GM23338 (cell line): ENCODE data around the gene SIPA1. TPM values are rescaled to one million over a fixed set of nuclear protein-coding genes. Genes with fewer than 3 reads are reported as not detected.
A peak's percentile ranks its signal among the peaks of the same experiment; 100 is the strongest.

Experiments used
- ATAC-seq: fragments of 200-7000 bp; cut with Tn5 transposase; 3 replicates; pipeline ENCODE4 v1.9.1; 2020
- DNase-seq: peaks from one replicate; pipeline ENCODE4 v3.0.0-alpha.2; 2015; ENCODE audit warnings: low spot score
- H2AFZ ChIP-seq: fragments of 200-600 bp; sonication (generic); 2 replicates; pipeline ENCODE4 v1.8.0; 2016; ENCODE audit warnings: antibody characterized with exemption, mild to moderate bottlenecking, moderate library complexity
- H3F3A ChIP-seq: fragments of 200-600 bp; sonication (generic); replicated peaks from 2 replicates; pipeline ENCODE4 v1.8.0; 2017; ENCODE audit warnings: antibody characterized with exemption, mixed run types, low read depth
- H3K27ac ChIP-seq: fragments of 200-600 bp; sonication (generic); 2 replicates; pipeline ENCODE4 v1.6.1; 2016; ENCODE audit warnings: low read depth
- H3K27me3 ChIP-seq: fragments of 200-600 bp; sonication (generic); 2 replicates; pipeline ENCODE4 v1.8.0; 2016; ENCODE audit warnings: mild to moderate bottlenecking, mixed run types, moderate library complexity; ENCODE audit not compliant: insufficient read depth
- H3K36me3 ChIP-seq: fragments of 200-600 bp; sonication (generic); 2 replicates; pipeline ENCODE4 v1.8.0; 2016; ENCODE audit warnings: mild to moderate bottlenecking; ENCODE audit not compliant: insufficient read depth
- H3K4me1 ChIP-seq: fragments of 200-600 bp; sonication (generic); 2 replicates; pipeline ENCODE4 v1.8.0; 2016; ENCODE audit warnings: mild to moderate bottlenecking, moderate library complexity; ENCODE audit not compliant: insufficient read depth
- H3K4me2 ChIP-seq: fragments of 200-600 bp; sonication (generic); 2 replicates; pipeline ENCODE4 v1.7.1; 2017; ENCODE audit warnings: mixed run types
- H3K4me3 ChIP-seq: fragments of 200-600 bp; sonication (generic); 2 replicates; pipeline ENCODE4 v1.6.1; 2016; ENCODE audit warnings: mixed run types
- H3K79me2 ChIP-seq: fragments of 200-600 bp; sonication (generic); replicated peaks from 2 replicates; pipeline ENCODE4 v1.8.0; 2017; ENCODE audit warnings: mild to moderate bottlenecking; ENCODE audit not compliant: insufficient read depth
- H3K9me2 ChIP-seq: fragments of 200-600 bp; sonication (generic); 2 replicates; pipeline ENCODE4 v1.8.0; 2017; ENCODE audit not compliant: insufficient read depth
- H4K20me1 ChIP-seq: fragments of 200-600 bp; sonication (generic); replicated peaks from 2 replicates; pipeline ENCODE4 v1.8.0; 2017; ENCODE audit warnings: mild to moderate bottlenecking; ENCODE audit not compliant: insufficient read depth
- H3K27ac Mint-ChIP-seq: 2 replicates; pipeline ENCODE4 v1.8.0; 2020; ENCODE audit warnings: inconsistent platforms, mild to moderate bottlenecking, moderate library complexity, mixed read lengths
- H3K27me3 Mint-ChIP-seq: 3 replicates; pipeline ENCODE4 v1.8.0; 2022; ENCODE audit warnings: low read depth, mild to moderate bottlenecking, moderate library complexity, mixed read lengths, inconsistent platforms; ENCODE audit not compliant: insufficient read depth, poor library complexity
- H3K36me3 Mint-ChIP-seq: 3 replicates; pipeline ENCODE4 v1.8.0; 2021; ENCODE audit warnings: low read depth, mild to moderate bottlenecking, inconsistent platforms, moderate library complexity, mixed read lengths
- H3K4me1 Mint-ChIP-seq: 3 replicates; pipeline ENCODE4 v1.8.0; 2020; ENCODE audit warnings: mild to moderate bottlenecking, inconsistent platforms, mixed read lengths
- H3K4me3 Mint-ChIP-seq: 3 replicates; pipeline ENCODE4 v1.8.0; 2021; ENCODE audit warnings: moderate library complexity, mild to moderate bottlenecking, inconsistent platforms, mixed read lengths
- H3K9me3 Mint-ChIP-seq: 3 replicates; pipeline ENCODE4 v1.8.0; 2020; ENCODE audit warnings: moderate library complexity, mild to moderate bottlenecking, inconsistent platforms, mixed read lengths
- EZH2 ChIP-seq: fragments of 200-600 bp; sonication (generic); IDR thresholded peaks from one replicate; pipeline ENCODE4 v1.8.0; 2017; ENCODE audit warnings: antibody characterized with exemption, mild to moderate bottlenecking, low read depth; ENCODE audit not compliant: unreplicated experiment
- NANOG ChIP-seq: IDR thresholded peaks from 2 replicates; pipeline ENCODE4 v1.6.1; 2016; ENCODE audit warnings: antibody characterized with exemption, borderline replicate concordance
- polyA plus RNA-seq: library from polyadenylated mRNA; unstranded; fragments of >200 nt; fragmentation: Nextera tagmentation; extraction: Ambion mirVana; gene quantifications from 2 replicates; pipeline ENCODE4 v1.2.1, GENCODE V29; 2016
- total RNA-seq: library from RNA; depleted of rRNA; stranded (reverse); fragments of >200 nt; shearing (Covaris generic); gene quantifications from 2 replicates; pipeline ENCODE4 v1.2.3, GENCODE V29; 2014
- TF ChIP-seq, protein P1 (sequence below): IDR thresholded peaks from 2 replicates; pipeline ENCODE4 v1.6.1; 2016; ENCODE audit warnings: antibody characterized with exemption
- TF ChIP-seq, protein P2 (sequence below), 2 experiments: fragments of 200-600 bp in 1 of 2; sonication (generic) in 1 of 2; conservative IDR thresholded peaks; 2 replicates each; pipeline versions ENCODE4 v1.5.1 to v1.6.1; 2016 to 2017; ENCODE audit warnings: antibody characterized with exemption in 2 of 2, low read depth in 2 of 2, mild to moderate bottlenecking in 2 of 2, moderate library complexity in 1 of 2
- TF ChIP-seq, protein P3 (sequence below): IDR thresholded peaks from one replicate; pipeline ENCODE4 v1.6.1; 2018; ENCODE audit warnings: antibody characterized with exemption; ENCODE audit not compliant: unreplicated experiment

The SIPA1 gene
- total and polyA plus RNA-seq, 2 experiments from 2014 or later, result 50.1 to 54.6 TPM

DNA sequence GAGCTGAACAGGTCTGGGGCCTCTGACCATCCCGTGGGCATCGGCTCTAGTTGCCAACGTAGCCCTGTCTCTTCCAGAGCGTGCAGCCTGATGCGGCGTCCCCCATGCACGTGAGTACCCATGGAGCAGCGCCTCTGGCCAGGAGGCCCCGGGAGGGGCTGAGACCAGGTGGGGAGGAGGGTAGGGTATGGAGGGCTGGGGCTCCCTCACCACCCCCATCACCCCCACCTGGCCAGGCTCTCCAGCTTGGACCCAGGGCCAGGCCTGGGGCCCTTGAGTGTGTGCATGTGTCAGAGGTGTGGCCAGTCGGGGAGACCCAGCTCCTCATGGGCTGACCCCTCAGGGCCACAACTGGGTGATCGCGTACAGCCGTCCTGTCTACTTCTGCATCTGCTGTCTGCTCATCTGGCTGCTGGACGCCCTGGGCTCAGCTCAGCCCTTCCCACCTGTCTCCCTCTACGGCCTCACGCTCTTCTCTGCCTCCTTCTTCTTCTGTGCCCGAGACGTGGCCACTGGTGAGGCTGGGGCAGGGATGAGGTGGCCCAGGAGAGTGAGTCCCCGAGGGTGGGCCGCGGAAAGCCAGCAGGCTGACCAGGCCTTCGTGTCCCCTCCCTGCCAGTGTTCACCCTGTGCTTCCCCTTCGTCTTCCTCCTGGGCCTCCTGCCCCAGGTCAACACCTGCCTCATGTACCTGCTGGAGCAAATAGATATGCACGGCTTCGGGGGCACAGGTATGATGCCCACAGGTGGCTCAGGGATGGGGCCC, 13.9 kb upstream of the SIPA1 start (continued):
- TF ChIP-seq, protein P1, sequence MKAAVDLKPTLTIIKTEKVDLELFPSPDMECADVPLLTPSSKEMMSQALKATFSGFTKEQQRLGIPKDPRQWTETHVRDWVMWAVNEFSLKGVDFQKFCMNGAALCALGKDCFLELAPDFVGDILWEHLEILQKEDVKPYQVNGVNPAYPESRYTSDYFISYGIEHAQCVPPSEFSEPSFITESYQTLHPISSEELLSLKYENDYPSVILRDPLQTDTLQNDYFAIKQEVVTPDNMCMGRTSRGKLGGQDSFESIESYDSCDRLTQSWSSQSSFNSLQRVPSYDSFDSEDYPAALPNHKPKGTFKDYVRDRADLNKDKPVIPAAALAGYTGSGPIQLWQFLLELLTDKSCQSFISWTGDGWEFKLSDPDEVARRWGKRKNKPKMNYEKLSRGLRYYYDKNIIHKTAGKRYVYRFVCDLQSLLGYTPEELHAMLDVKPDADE, result no peak
- TF ChIP-seq NANOG, result no peak
- TF ChIP-seq EZH2, result no peak
- TF ChIP-seq, protein P2, sequence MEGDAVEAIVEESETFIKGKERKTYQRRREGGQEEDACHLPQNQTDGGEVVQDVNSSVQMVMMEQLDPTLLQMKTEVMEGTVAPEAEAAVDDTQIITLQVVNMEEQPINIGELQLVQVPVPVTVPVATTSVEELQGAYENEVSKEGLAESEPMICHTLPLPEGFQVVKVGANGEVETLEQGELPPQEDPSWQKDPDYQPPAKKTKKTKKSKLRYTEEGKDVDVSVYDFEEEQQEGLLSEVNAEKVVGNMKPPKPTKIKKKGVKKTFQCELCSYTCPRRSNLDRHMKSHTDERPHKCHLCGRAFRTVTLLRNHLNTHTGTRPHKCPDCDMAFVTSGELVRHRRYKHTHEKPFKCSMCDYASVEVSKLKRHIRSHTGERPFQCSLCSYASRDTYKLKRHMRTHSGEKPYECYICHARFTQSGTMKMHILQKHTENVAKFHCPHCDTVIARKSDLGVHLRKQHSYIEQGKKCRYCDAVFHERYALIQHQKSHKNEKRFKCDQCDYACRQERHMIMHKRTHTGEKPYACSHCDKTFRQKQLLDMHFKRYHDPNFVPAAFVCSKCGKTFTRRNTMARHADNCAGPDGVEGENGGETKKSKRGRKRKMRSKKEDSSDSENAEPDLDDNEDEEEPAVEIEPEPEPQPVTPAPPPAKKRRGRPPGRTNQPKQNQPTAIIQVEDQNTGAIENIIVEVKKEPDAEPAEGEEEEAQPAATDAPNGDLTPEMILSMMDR (conservative IDR thresholded peaks at IDR 0.05; ENCODE audit: low read depth in 2 of 2), result no peak

DNA sequence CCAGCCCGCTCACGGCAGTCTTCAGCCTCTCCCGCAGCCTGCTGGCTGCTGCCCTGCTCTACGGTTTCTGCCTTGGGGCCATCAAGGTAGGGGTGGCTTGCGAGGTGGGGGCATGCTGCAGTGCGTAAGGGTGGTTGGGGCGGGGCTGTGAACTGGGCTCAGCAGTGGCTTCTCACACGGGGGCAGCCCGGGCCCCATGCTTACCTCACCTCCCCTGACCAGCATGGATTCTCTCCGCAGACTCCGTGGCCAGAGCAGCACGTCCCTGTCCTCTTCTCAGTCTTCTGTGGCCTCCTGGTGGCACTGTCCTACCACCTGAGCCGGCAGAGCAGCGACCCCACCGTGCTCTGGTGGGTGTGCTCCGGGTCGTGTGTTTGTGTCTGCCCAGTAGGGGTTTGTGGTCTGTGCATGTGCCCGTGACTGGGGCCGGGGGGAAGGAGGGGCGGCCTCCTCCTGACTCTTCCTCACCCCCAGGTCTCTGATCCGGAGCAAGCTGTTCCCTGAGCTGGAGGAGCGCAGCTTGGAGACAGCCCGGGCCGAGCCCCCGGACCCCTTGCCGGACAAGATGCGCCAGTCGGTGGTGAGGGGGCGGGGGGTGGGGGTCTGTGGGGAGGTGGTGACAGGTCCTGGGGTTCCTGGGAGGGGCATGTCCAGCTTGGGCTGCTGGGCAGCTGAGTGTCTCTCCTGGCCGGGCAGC, 12.8 kb upstream of the SIPA1 start:
- TF ChIP-seq, protein P3, sequence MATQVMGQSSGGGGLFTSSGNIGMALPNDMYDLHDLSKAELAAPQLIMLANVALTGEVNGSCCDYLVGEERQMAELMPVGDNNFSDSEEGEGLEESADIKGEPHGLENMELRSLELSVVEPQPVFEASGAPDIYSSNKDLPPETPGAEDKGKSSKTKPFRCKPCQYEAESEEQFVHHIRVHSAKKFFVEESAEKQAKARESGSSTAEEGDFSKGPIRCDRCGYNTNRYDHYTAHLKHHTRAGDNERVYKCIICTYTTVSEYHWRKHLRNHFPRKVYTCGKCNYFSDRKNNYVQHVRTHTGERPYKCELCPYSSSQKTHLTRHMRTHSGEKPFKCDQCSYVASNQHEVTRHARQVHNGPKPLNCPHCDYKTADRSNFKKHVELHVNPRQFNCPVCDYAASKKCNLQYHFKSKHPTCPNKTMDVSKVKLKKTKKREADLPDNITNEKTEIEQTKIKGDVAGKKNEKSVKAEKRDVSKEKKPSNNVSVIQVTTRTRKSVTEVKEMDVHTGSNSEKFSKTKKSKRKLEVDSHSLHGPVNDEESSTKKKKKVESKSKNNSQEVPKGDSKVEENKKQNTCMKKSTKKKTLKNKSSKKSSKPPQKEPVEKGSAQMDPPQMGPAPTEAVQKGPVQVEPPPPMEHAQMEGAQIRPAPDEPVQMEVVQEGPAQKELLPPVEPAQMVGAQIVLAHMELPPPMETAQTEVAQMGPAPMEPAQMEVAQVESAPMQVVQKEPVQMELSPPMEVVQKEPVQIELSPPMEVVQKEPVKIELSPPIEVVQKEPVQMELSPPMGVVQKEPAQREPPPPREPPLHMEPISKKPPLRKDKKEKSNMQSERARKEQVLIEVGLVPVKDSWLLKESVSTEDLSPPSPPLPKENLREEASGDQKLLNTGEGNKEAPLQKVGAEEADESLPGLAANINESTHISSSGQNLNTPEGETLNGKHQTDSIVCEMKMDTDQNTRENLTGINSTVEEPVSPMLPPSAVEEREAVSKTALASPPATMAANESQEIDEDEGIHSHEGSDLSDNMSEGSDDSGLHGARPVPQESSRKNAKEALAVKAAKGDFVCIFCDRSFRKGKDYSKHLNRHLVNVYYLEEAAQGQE, result no peak
- TF ChIP-seq, protein P2 (conservative IDR thresholded peaks at IDR 0.05; ENCODE audit: low read depth in 2 of 2), result 0 out of 4 replicates have a peak, but pooled peaks of 1 of the 2 experiments have one; percentile 4
- H3K27ac Mint-ChIP-seq, result no peak overlapping the region
- no peak for ATAC-seq

More for the DNA sequence above, 12.8 kb upstream of the SIPA1 start:
- H3K4me1 Mint-ChIP-seq, result no peaks in the 10 kb centered on the region; the same call in 2 of the 3 replicates
- no peaks in the 10 kb centered on the region; the same call in 1 of the 2 replicates for H3F3A ChIP-seq
- no peak overlapping the region for H3K4me3 Mint-ChIP-seq
- no peaks in the 10 kb centered on the region for H3K27me3 ChIP-seq
- no peaks in the 10 kb centered on the region for H3K4me1 ChIP-seq
- peaks cover 48% of the 10 kb centered on the region for H3K36me3 Mint-ChIP-seq
- no peak for DNase-seq
- H3K9me2 ChIP-seq, result no peaks in the 10 kb centered on the region
- H3K79me2 ChIP-seq, result no peaks in the 10 kb centered on the region
- H2AFZ ChIP-seq, result no peak overlapping the region
- H3K4me3 ChIP-seq, result no peak overlapping the region
- no peaks in the 10 kb centered on the region; the same call in 1 of the 2 replicates for H4K20me1 ChIP-seq
- H3K4me2 ChIP-seq, result no peak overlapping the region
- H3K36me3 ChIP-seq, result peaks cover 7% of the 10 kb centered on the region
- H3K27ac ChIP-seq, result no peak overlapping the region
- H3K9me3 Mint-ChIP-seq, result no peaks in the 10 kb centered on the region
- H3K27me3 Mint-ChIP-seq, result peaks cover 9% of the 10 kb centered on the region
